Tongue (tissue), 2 donors: ENCODE data around the gene CDS1. TPM values are rescaled to one million over a fixed set of nuclear protein-coding genes. Genes with fewer than 3 reads are reported as not detected.
"Not testable (repeated sequence)": the region's sequence is repeated elsewhere in the genome, so short reads cannot be mapped to it uniquely, and the experiment has no call there.

ENCODE experiments used
- DNase-seq: peaks from one replicate; pipeline ENCODE4 v3.0.0-alpha.2; 2015
- total RNA-seq: library from RNA; depleted of rRNA; stranded (reverse); fragments of >200 nt; gene quantifications from one replicate; pipeline ENCODE4 v1.2.3, GENCODE V29; 2014

CDS1 gene
- total RNA-seq, 1 donor from 2014 or later: 4.5 TPM

DNA sequence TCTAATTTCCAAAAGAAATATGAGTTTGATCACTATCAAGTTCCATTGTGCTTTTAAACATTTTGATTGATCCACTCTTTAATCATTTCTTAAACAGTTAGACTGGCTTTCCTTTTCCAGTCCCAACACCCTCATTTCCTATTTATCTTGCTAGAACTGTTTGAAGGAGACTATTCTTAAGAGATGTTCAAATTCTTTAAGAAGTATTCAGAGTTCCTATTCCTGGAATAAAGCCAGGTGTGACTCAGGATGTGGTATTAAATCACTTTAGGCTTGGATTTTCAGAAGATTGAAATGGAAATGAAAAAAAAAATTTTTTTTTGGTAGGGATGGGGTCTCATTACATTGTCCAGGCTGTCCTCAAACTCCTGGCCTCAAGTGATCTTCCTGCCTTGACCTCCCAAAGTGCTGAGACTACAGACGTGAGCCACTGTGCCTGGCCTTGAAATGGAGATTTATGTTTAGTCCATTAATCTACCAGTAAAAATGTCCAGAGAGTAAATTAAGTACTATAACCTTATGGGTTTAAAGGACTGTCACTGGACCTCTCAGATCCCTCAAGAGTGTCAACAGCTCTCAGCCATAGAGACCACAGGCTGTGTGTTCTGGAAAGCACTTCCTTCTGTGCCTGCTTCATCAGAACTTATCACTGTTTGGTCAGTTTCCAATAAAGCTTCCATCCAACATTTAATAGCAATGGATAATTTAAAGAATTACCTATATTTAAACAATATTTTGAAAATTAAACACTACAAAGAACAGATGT is 90.7 kb downstream of the CDS1 start:
- no peak for DNase-seq

DNA sequence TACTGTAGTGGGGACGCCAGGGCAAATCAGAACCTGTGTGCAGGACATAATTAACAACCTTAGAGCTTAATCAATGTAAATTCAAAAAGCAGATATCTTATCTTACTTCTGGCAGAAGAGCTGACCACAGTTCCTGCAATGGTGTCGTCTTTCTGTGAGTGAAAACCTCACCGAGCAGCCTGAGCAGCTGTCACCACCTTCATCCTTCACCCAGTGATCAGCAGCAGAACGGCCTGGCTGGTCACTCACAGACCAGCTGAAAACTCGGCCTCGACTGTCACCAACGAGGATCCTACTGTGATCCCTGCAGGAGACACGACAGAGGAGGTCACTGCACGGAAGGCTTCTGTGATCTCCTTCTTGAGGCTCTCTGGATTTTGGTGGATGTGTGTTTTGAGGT is 94.2 kb downstream of the CDS1 start:
- DNase-seq: no peak

DNA sequence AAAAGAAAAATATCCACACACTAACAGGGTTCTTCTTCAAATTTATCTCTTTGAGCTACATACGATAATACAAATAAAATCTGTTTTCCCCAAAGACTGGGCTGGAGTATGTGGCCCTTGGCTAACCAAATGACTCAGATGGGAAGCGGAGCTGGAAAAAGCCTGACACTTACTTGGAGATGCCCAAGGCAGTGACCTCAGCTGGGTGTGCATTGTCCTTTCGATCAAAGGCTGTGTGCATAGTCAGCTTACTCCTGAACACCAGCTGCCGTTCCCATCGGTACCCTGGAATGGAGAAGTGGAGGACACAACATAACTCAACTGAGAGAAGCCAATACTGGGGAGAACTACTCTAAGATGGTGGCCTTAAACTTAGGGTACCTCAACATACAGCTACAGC is 95.1 kb downstream of the CDS1 start:
- no peak for DNase-seq

DNA sequence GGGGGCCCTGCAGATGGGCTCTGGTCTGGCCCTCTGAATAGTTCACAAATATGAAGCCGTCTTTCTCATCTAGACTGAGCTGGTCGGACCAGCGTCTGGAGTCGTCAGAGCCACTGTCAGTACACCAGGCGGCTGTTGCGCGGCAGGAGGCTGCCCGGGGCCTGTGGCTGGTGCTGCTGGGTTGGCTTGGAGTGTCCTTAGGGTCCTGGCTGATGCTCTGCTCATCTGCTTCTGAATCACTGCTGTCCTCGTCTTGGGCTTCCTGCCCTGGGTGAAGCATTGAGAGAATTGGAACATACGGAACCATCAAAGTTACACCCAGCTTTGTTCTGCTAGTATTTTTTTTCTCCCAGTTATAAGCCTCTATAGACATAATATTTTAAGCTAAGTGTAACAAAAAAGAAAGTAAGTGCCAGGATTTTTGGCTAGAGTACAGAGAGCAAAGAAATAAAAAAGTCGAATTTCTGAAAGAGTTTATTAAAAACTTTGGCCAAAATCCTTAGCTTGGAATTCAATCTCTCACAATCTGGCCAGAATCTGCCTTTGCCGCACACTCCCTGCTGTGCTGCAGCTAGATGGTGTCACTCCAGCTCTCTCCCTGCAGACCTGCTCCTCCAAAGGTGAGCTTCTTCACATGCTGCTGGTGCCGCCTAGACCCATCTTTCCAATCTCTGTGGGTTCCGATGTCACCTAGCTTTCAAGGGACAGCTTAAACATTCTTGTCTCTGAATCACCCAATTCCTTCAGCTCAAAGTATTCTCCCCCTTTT is 96.2 kb downstream of the CDS1 start:
- no peak for DNase-seq

DNA sequence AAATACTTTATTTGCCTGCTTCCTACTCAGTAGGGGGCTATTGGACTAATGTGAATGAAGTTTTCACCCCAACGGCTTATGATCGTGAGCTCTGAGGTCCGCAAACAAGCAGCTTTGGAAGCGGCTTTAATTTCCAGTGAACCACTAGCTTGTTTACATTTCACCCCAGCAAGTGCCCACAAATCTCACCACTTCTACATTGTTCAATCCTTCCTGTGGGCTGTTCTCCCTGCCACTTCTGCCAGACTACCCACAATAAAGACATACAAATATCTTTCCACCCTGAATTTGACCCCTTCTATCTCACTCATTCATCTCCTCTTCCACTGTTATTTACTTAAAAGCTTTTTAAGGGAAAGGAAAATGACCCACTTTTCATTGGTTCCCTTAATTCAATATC is 98.0 kb downstream of the CDS1 start:
- DNase-seq: no peak

DNA sequence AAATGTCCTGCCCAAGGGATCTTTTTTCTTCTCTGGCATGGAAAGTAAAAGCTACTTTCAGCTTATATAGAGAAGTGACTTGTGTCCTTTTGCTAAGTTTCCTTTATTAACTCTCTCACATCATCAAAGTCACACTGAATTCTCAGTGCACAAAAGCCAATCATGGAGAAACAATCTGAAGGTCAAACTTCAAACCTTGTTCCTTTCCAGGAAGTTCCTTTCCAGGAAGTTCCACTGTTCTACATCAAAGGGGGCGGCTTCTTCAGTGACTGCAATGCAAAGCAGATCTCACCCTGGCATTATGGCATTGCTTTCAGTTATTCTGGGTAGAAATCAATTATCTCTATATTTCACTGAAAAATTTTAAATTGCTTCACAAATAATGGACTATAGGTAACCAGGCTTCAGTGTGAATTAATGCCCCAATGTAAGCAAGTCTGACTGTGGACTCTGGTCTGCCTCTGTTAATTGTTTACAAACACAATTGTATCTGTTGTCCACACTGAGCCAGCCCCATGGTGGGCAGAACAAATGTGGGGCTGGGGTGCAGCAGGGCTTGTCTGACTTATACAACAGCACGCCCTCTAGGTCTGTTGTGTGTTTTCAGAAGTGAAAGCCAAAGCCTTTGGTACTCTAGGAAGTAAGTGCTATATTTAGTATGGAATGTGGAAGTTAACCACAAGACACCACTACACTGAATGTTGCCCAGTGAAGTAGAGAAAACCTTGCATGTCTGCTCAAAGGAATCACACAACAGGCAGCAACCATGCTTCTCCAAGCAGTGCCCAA is 98.8 kb downstream of the CDS1 start:
- peak; percentile 34 for DNase-seq

DNA sequence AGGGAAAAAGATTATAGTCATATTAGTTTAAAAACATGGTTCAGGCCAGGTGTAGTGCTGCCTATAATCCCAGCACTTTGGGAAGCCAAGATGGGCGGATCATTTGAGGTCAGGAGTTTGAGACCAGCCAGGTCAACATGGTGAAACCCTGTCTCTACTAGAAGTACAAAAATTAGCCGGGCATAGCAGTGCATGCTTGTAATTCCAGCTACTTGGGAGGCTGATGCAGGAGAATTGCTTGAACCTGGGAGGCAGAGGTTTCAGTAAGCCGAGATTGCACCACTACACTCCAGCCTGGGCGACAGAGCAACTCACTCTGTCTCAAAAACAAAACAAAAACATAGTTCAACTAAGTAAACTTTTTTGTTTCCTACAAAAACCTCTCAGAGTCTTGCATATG is 99.7 kb downstream of the CDS1 start:
- DNase-seq: not testable (repeated sequence)

DNA sequence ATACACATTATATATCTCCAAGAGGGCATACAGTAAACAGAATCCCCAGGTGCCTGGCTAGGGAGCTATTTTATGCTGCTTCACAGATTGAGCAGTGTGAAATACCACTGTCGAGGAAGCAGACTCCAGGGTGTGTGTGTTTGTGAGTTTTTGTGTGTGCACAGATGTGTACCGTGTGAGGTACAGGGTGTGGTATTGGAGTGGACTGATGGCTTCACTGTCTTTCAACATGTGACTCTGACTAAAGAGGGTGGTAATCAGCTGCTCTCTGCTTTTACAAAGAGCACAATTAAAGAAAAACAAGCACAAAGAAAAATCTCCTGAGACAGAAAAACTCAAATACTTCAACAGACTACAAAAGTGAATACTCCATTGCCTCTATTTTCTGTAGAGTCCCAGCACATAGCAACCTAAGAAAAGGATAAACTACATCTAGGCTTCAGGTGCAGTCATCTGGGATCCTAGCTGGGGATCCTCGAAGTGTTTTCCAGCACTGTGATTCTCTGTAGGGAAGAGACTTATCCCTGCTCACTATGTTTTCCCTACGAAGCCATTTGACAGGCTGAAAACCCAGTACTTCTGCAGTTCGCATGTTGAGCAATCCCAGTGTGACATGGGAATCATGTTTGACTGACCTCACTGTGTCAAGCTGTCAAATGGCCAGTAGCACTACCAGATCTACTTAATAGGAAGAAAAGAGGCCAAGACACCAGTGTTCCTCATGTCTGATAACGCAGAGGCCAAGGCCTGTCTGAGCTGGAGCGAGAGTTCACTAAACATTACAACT is 100.3 kb downstream of the CDS1 start:
- no peak for DNase-seq

DNA sequence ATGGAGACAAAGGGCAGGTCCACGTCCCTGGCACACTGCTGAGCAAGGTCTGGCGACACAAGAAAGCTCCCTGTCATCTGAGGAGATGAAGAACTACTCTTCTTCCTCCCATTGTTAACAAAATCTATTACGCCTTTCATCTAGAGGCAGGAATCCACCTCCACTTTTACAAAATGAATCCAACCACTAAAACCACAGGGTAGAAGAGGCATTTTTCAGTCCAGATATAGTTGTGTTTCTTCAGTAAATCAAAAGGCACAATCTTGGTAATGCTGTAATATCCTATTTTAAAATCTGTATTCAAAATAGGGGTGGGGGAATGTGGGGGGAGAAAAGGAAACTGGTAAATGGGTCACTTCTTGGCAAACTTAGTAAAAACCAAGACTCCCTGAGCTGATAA is 101.4 kb downstream of the CDS1 start:
- DNase-seq: no peak

DNA sequence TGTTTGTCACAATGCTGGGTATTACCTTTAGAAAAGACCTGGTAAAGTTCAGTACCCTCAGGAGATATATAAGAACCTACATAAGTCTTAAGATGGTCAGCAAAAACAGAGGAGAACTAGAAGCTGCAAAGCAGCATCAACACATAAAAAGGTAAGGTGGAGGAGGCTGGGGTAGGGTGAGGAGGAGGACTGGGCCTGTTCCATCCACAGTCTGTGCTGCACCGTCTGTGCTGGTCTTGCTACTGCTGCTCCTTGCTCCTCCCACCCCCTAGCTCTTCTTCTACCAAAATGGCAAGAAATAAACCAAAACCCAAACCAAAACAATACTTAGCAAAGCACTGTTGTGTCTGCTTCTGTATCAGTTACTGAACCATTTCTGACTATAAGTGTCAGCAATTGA is 102.2 kb downstream of the CDS1 start:
- DNase-seq: no peak

DNA sequence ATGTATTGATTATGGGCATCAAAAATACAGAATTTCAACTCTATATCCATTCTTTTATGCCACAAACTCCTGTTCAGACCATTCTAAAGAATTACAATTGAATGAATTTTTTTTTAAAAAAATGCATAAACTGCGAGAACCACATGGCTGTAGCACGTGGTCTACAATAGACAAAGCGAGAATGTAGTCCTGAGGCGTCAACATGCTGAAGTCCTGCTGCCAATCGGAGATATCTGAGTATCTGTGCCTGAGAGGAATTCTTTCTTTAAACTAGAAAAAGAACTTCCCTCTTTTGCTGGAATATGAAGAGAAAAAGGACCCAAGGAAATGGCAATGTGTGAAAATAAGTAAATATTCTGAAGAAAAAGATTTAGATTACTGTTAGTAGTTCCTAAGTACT is 105.7 kb downstream of the CDS1 start:
- no peak for DNase-seq

DNA sequence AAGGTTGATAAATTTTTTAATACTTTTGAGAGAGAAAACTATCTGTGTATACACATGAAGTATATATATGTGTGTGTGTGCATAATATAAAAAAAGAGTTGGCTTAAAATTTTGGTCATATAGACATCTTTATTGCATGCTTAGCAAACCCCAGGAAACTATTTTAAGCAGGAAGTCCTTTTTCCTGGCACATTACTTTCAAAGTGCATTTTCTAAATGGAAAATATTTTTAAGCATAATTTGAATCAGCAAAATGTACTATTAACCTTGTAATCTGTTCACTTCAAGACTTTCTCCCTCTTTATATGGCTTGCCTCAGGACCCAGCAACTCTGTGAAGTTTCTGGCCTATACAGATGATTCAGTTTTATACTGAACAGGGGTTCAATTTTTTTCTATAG is 106.3 kb downstream of the CDS1 start:
- DNase-seq: no peak

DNA sequence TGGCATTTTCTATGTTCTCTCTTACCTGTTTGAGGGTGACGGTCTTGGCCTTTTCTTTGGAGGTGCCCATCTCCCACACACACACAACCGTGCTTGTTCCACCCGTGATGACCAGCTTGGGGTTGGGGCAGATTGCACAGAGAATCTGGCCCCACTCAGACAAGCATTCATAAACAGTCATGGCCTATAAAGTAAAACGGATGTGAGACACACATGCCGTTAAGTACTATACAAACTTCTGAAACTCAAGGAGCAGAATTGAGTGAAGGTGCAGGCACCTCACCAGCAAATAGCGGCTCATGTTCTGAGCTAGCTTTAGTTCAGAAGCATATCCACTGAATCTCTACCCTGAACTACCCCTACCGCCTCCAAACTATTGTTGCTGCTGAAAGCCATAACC is 107.6 kb downstream of the CDS1 start:
- DNase-seq: no peak

DNA sequence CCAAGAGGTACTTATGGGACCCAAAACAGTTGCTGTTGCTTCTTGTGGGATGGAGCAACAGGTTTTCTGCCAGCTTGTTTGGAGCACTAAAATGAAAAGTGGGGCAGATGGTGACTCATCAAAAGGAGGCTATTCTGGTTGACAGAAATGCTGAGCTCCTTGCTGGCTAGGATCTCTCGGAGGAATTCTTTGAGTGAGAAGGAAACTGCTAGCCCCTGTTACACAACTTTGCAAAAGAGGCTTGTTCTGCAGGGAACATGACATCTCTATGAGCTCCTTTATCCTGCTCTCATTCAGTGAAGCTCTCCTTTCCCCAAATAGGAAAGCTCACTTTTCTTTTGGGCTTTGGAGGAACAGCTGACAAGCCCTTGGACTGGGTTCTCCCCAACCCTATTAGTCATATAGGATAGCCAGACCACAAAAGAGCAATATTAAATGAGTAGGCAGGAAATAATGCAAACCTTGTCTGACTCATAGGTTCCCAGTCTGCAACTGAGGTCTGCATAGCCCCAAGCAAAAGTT is 108.3 kb downstream of the CDS1 start:
- DNase-seq: no peak

DNA sequence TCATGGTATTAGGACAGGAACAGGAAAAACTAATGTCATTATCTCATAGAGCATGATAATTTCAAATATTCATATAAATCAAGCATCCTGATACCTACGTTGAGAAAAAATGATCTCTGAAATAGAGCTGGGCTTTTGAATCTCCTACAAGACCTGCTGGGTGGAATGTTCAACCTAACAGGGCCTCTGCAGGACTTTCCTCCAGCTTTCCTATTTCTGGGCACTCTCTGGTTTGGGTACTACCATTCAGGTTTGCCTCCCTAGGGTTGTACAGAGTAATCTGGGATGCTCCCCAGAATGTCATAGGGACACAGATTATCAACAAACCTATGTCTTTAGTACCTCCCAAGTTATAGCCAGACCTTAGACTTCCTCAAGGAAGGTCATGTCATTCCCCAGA is 108.9 kb downstream of the CDS1 start:
- DNase-seq: no peak

DNA sequence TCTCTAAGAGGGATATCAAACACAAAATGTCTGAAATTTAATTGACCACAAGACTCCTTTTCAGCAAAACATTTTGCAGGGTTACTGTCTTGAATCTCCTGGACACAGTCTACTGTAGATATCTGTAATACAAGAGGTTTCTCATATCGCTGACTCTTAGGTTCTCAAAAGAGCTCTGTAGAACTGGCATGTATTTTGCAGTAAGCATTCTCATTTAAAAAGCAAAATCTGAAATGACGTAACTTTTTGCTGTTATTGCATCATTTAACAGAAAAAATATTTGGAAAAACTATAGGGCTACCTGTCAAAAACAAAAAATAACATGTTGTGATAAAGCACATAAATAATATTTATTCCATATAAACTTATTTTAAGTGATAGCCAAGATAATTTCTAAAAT is 114.2 kb downstream of the CDS1 start:
- DNase-seq: no peak

DNA sequence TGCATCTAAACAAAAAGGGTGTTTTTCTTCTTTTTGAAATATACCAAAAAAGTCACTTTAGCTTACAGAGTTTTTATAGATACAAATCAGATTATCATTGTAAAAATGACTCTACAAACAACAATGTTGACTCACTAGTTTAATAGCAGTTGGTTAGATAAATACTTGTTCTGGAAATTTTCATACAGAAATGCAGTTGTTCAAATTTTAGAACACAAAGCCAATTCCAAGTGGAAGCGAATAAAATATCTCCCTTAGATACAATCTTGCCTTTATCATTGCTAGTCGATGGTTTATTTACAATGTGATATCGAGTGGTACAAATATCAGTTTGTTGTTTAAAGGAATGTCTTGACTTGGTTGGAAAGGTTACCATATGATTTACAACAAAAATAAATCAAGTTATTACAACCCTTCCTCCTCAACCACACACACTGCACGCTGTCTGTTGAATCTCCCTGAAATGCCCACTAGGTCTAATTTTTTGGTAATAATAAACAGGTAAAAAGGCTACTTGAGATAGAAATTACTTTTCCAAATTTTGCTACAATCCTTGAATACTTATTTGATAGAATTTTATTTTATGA is 114.8 kb downstream of the CDS1 start:
- DNase-seq: no peak

DNA sequence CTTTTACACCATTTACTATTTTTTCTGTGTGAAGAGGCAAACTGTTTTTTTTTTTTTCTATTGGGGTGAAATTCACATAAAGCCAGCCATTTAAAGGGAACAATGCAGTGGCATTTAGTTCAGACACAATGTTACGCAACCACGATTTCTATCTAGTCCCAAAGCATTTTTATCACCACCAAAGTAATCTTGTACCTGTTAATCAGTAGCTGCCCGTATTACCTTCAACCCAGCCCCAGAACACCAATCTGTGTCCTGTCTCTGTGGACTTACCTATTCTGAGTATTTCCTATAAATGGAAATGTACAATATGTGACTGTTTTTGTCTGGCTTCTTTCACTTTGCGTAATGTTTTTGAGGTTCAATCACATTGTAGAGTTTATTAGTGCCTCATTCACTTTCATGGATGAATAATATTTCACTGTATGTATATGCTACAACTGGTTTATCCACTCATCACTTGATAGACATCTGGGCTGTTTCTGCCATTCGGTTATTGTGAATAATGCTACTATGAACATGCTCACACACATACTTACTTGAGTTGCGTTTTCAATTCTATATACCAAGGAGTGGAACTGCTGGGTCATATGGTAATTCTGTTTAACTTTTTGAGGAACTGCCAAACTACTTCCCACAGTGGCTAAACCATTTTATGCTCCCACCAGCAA is 116.2 kb downstream of the CDS1 start:
- DNase-seq: no peak
